ENCODE data around the gene MRGPRE.

MRGPRE gene

GRCh38 chr11:3202759-3203158, 29.5 kb downstream of the MRGPRE start:
- no peaks in the 10 kb centered on the region for H3K4me1 ChIP-seq (ENCODE audit: control insufficient read depth in 1 of 2, insufficient read depth in 1 of 2, low read depth in 1 of 2, low read length in 1 of 2)
- H3K36me3 ChIP-seq, result no peaks in the 10 kb centered on the region
- no peak overlapping the region for H3K4me3 ChIP-seq (ENCODE audit: low read depth in 1 of 2, low read length in 1 of 2)
- H3K27me3 ChIP-seq, result peaks cover 64% of the 10 kb centered on the region
- no peak for TF ChIP-seq CTCF (IDR thresholded peaks at IDR 0.05)
- H3K9me3 ChIP-seq, result no peaks in the 10 kb centered on the region
- no peak overlapping the region for H3K27ac ChIP-seq

DNA sequence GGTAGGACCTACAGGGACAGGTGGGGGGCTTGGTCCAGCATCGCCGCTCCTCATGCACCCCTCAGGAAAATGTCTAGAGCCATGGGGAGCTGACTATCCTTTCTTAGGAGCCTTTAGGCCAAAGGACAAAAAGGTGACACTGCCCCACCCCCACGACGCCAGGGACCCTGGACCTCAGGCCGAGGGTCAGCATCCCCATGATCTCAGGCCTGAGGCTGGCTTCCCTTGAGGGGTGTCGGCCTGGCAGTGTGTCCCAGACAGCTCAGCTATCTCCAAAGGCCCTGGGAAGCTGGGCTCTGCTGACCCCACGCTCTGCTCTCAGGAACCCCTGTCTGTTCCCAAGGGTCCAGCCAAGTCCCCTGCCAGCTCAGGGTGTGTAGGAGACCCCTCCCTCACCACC, 29.9 kb downstream of the MRGPRE start:
- Histone ChIP-seq H3K9me3 (no peaks in the 10 kb centered on the region), H3K36me3 (no peaks in the 10 kb centered on the region), H3K27ac (no peak overlapping the region), H3K27me3 (peaks cover 64% of the 10 kb centered on the region), H3K4me3 (ENCODE audit: low read depth in 1 of 2, low read length in 1 of 2) (no peak overlapping the region), H3K4me1 (ENCODE audit: control insufficient read depth in 1 of 2, insufficient read depth in 1 of 2, low read depth in 1 of 2, low read length in 1 of 2) (no peaks in the 10 kb centered on the region)
- no peak for TF ChIP-seq CTCF (IDR thresholded peaks at IDR 0.05)

DNA sequence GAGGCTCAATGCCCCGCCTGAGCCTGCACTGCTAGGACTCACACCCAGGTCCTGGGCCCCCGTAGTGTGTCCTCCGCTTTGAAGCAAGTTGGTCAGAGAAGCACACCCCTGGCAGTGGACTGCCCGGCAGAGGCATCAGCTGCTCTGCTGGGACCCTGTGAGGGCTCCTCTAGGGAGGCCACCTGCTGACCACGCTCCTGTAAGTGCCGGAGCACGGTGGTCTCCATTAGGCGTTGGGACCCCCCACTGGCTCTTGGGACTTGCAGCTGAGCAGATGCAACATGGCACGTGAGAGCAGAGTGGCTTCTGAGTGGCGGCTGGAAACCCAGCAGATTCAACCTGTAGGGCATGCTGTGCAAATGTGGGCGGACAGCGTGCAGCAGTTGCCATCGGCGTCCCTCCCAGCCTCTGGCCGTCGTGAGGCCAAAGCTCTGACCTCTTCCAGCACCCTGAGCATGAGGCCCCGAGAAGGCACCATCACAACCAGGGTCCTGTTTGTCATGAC, 30.5 kb downstream of the MRGPRE start:
- TF ChIP-seq CTCF (IDR thresholded peaks at IDR 0.05), result no peak
- no peak overlapping the region for H3K4me3 ChIP-seq (ENCODE audit: low read depth in 1 of 2, low read length in 1 of 2)
- H3K27ac ChIP-seq, result no peak overlapping the region
- no peaks in the 10 kb centered on the region for H3K36me3 ChIP-seq
- no peaks in the 10 kb centered on the region for H3K4me1 ChIP-seq (ENCODE audit: control insufficient read depth in 1 of 2, insufficient read depth in 1 of 2, low read depth in 1 of 2, low read length in 1 of 2)
- H3K27me3 ChIP-seq, result peaks cover 64% of the 10 kb centered on the region
- H3K9me3 ChIP-seq, result no peaks in the 10 kb centered on the region

DNA sequence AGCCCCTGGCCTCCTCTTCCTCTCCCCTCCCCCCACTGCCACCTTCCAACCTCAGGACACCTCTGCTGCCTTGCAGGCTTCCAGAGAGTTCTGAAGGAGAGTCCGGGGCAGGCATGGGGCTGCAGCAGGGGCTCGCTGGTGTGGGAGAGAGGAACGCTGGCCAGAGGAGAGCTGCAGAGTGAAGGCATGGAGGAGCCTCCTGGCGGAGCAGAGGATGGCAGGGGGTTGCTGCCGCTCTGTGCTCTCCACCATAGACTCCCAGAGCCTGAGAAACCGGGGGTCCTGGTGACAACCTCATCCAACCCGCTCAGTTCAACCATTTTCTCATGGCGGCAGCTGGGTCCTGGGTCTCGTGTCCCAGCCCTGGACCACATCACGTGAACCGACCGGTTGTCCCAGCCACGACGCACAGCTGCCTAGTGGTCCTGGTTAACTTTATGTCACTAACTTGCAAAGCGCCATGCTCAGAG, 31.1 kb downstream of the MRGPRE start:
- Histone ChIP-seq H3K9me3 (no peaks in the 10 kb centered on the region), H3K27me3 (peaks cover 64% of the 10 kb centered on the region), H3K4me1 (ENCODE audit: control insufficient read depth in 1 of 2, insufficient read depth in 1 of 2, low read depth in 1 of 2, low read length in 1 of 2) (no peaks in the 10 kb centered on the region), H3K27ac (no peak overlapping the region), H3K36me3 (no peaks in the 10 kb centered on the region), H3K4me3 (ENCODE audit: low read depth in 1 of 2, low read length in 1 of 2) (no peak overlapping the region)
- TF ChIP-seq CTCF (IDR thresholded peaks at IDR 0.05), result no peak

DNA sequence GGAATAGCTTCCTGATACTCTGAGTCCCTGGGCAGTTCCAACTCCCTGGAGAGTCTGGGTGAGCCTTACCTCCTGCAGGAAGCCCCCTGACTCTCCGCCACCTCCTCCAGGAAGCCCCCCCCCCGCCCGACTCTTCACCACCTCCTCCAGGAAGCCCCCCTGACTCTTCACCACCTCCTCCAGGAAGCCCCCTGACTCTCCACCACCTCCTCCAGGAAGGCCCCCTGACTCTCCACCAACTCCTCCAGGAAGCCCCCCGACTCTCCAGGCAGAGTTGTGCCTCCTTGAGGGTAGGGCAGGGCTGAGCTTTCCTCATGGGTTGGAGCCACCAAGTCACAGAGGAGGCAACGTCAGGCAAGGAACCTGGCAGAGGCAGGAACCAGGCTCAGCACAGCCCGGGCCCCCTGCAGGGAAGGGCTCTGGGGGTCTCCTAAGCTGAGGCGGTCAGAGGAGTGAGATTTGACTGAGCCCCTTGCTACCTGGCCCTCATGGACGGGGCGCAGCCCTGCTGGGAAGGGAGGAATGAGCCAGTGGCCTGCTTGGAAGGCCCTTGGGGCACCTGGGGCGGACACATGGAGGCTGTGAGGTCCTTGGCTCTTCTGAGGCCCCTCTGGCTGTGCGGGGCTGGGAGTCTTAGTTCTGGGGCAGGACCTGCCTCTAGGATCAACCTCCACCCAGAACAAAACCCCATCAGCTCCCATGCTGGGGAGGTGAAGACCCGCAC, 31.7 kb downstream of the MRGPRE start:
- Histone ChIP-seq H3K4me1 (ENCODE audit: control insufficient read depth in 1 of 2, insufficient read depth in 1 of 2, low read depth in 1 of 2, low read length in 1 of 2) (no peaks in the 10 kb centered on the region), H3K27me3 (peaks cover 62% of the 10 kb centered on the region), H3K27ac (no peak overlapping the region), H3K36me3 (no peaks in the 10 kb centered on the region), H3K4me3 (ENCODE audit: low read depth in 1 of 2, low read length in 1 of 2) (no peak overlapping the region), H3K9me3 (no peaks in the 10 kb centered on the region)
- no peak for TF ChIP-seq CTCF (IDR thresholded peaks at IDR 0.05)
